Loucy (cell line): Measurements from ENCODE around the gene DNAJB13.

Experiments
- CTCF ChIP-seq: fragments of 200-600 bp; sonication (generic); conservative IDR thresholded peaks from 2 replicates; pipeline ENCODE4 v1.5.1; 2014; ENCODE audit warnings: mild to moderate bottlenecking, antibody characterized with exemption, low read length
- EZH2phosphoT487 ChIP-seq: fragments of 200-600 bp; IDR thresholded peaks from 2 replicates; pipeline ENCODE4 v1.6.1; 2018; ENCODE audit warnings: antibody characterized with exemption, mild to moderate bottlenecking, moderate library complexity, borderline replicate concordance

- TF ChIP-seq CTCF (no peak), EZH2phosphoT487 (no peak)
Measured at GRCh38 chr11:73976451-73977151, 25.8 kb downstream of the DNAJB13 start.
